Brain microvascular endothelial cell (primary cell): Measurements from ENCODE around the gene GNG8.

Experiments used
- DNase-seq: peaks from one replicate; pipeline ENCODE4 v3.0.0-alpha.2; 2020
- H3K27ac ChIP-seq: fragments of 250-450 bp; sonication (Bioruptor Pico); 2 replicates; pipeline ENCODE4 v1.5.1; 2020; ENCODE audit warnings: mild to moderate bottlenecking, moderate library complexity
- H3K27me3 ChIP-seq: fragments of 250-450 bp; sonication (Bioruptor Pico); replicated peaks from 2 replicates; pipeline ENCODE4 v1.5.1; 2020; ENCODE audit warnings: mild to moderate bottlenecking
- H3K36me3 ChIP-seq: fragments of 250-450 bp; sonication (Bioruptor Pico); replicated peaks from 2 replicates; pipeline ENCODE4 v1.5.1; 2020; ENCODE audit warnings: mild to moderate bottlenecking
- H3K4me3 ChIP-seq: 2 replicates; pipeline ENCODE4 v1.5.1; 2011; ENCODE audit warnings: low read depth, mild to moderate bottlenecking, control low read depth, low read length, moderate library complexity
- CTCF ChIP-seq: IDR thresholded peaks from 2 replicates; pipeline ENCODE4 v1.5.1; 2011; ENCODE audit warnings: low read depth, mild to moderate bottlenecking, moderate library complexity, low read length, control low read depth, inconsistent platforms; ENCODE audit errors: missing control alignments
- in situ Hi-C: cut with HindIII; loops from 2 replicates; pipeline ENCODE4 v1.10.0; 2017; ENCODE audit warnings: low sequenced_read_pairs, low pct_ligation_motif_present

Gene GNG8

GRCh38 chr19:46608581-46609345, 27.2 kb downstream of the GNG8 start:
- in situ Hi-C loops = no loop called here
- Histone ChIP-seq H3K27ac (no peak overlapping the region), H3K36me3 (peaks cover 47% of the 10 kb centered on the region), H3K27me3 (no peaks in the 10 kb centered on the region), H3K4me3 (no peak overlapping the region)
- DNase-seq = no peak
- no peak for TF ChIP-seq CTCF

GRCh38 chr19:46608178-46608577, 27.8 kb downstream of the GNG8 start:
- no peaks in the 10 kb centered on the region for H3K27me3 ChIP-seq
- no peak overlapping the region for H3K27ac ChIP-seq
- no peak overlapping the region for H3K4me3 ChIP-seq
- TF ChIP-seq CTCF = no peak
- DNase-seq = no peak
- in situ Hi-C loops = no loop called here
- peaks cover 47% of the 10 kb centered on the region for H3K36me3 ChIP-seq

GRCh38 chr19:46607448-46607841, 28.6 kb downstream of the GNG8 start:
- H3K4me3 ChIP-seq = no peak overlapping the region
- no peak for DNase-seq
- H3K36me3 ChIP-seq = peaks cover 47% of the 10 kb centered on the region
- in situ Hi-C loops = no loop called here
- no peaks in the 10 kb centered on the region for H3K27me3 ChIP-seq
- TF ChIP-seq CTCF = no peak
- no peak overlapping the region for H3K27ac ChIP-seq

- H3K36me3 ChIP-seq = peaks cover 47% of the 10 kb centered on the region
Measured at GRCh38 chr19:46606681-46607447, 29.1 kb downstream of the GNG8 start.

DNA sequence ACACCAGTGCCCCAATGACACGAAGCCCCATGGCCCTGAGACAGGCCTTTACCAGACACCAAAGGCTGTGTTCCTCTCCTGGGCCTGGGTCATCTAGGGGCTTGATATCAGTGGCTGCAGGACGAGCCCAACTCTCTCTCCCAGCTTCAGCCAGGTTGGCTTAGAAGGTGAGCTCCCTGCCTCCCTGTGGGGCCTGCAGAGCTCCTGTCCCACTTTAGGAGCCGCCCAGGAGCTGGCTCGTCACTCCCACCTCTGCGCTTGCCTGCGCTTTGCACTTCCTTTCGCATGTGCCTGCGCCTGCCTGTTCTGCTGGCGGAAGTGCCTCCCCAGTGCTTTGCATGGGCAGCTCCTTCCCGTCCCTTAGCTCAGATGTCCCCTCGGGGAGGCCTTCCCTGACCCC, 30.0 kb downstream of the GNG8 start:
- in situ Hi-C loops = no loop called here
- no peak for DNase-seq
- Histone ChIP-seq H3K27me3 (no peaks in the 10 kb centered on the region), H3K4me3 (no peak overlapping the region), H3K27ac (no peak overlapping the region), H3K36me3 (peaks cover 47% of the 10 kb centered on the region)
- no peak for TF ChIP-seq CTCF

More at GRCh38 chr19:46606681-46607447, 29.1 kb downstream of the GNG8 start:
- no peak for DNase-seq
- H3K27ac ChIP-seq = no peak overlapping the region
- no peak overlapping the region for H3K4me3 ChIP-seq
- in situ Hi-C loops = no loop called here
- no peaks in the 10 kb centered on the region for H3K27me3 ChIP-seq
- no peak for TF ChIP-seq CTCF
